OCI-LY1 (cell line): Measurements from ENCODE around the gene TSNAX.

Source experiments
- H2AFZ ChIP-seq: fragments of 200-600 bp; sonication (generic), shearing (Covaris generic); 2 replicates; pipeline ENCODE4 v1.6.0; 2014; ENCODE audit warnings: antibody characterized with exemption, mild to moderate bottlenecking, low read length
- H3F3A ChIP-seq: fragments of 200-600 bp; sonication (generic), shearing (Covaris generic); 2 replicates; pipeline ENCODE4 v1.6.0; 2014; ENCODE audit warnings: mild to moderate bottlenecking, antibody characterized with exemption, low read length, moderate library complexity; ENCODE audit not compliant: insufficient read depth
- H3K27ac ChIP-seq: fragments of 200-600 bp; sonication (generic); 2 replicates; pipeline ENCODE4 v1.5.1; 2014; ENCODE audit warnings: low read length, mixed run types, mild to moderate bottlenecking, low read depth; ENCODE audit not compliant: poor library complexity, severe bottlenecking
- H3K27me3 ChIP-seq: fragments of 200-600 bp; sonication (generic); 2 replicates; pipeline ENCODE4 v1.6.0; 2014; ENCODE audit warnings: antibody characterized with exemption, mild to moderate bottlenecking, low read length, moderate library complexity; ENCODE audit not compliant: insufficient read depth
- H3K36me3 ChIP-seq: fragments of 200-600 bp; sonication (generic); 2 replicates; pipeline ENCODE4 v1.6.1; 2014; ENCODE audit warnings: mild to moderate bottlenecking, antibody characterized with exemption, low read length, moderate library complexity, mixed read lengths; ENCODE audit not compliant: insufficient read depth
- H3K4me1 ChIP-seq: fragments of 200-600 bp; sonication (generic); 2 replicates; pipeline ENCODE4 v1.5.1; 2014; ENCODE audit warnings: mild to moderate bottlenecking, low read length, moderate library complexity; ENCODE audit not compliant: insufficient read depth, severe bottlenecking
- H3K4me2 ChIP-seq: fragments of 200-600 bp; sonication (generic), shearing (Covaris generic); 2 replicates; pipeline ENCODE4 v1.6.1; 2014; ENCODE audit warnings: low read length
- H3K4me3 ChIP-seq: fragments of 200-600 bp; sonication (generic); 2 replicates; pipeline ENCODE4 v1.5.1; 2014; ENCODE audit warnings: low read length, low read depth, mild to moderate bottlenecking, mixed read lengths; ENCODE audit not compliant: poor library complexity, severe bottlenecking
- H3K79me2 ChIP-seq: fragments of 200-600 bp; shearing (Covaris generic); 2 replicates; pipeline ENCODE4 v1.6.1; 2016; ENCODE audit warnings: mixed run types, low read length, mixed read lengths; ENCODE audit not compliant: insufficient read depth
- H3K9ac ChIP-seq: fragments of 200-600 bp; sonication (generic), shearing (Covaris generic); 2 replicates; pipeline ENCODE4 v1.6.1; 2014; ENCODE audit warnings: mild to moderate bottlenecking, low read length, mixed read lengths
- H3K9me2 ChIP-seq: fragments of 200-600 bp; sonication (generic), shearing (Covaris generic); 2 replicates; pipeline ENCODE4 v1.6.1; 2014; ENCODE audit warnings: low read depth, mild to moderate bottlenecking, low read length, mixed read lengths
- H3K9me3 ChIP-seq: fragments of 200-600 bp; shearing (Covaris generic); 2 replicates; pipeline ENCODE4 v1.6.1; 2014; ENCODE audit warnings: low read length, mixed read lengths
- H4K20me1 ChIP-seq: fragments of 200-600 bp; sonication (generic), shearing (Covaris generic); 2 replicates; pipeline ENCODE4 v1.6.0; 2016; ENCODE audit warnings: mild to moderate bottlenecking, low read length; ENCODE audit not compliant: insufficient read depth
- EZH2 ChIP-seq: fragments of 200-600 bp; sonication (generic), shearing (Covaris generic); IDR thresholded peaks from 2 replicates; pipeline ENCODE4 v1.8.0; 2017; ENCODE audit warnings: borderline replicate concordance, mixed run types, mild to moderate bottlenecking, antibody characterized with exemption, low read length, moderate library complexity, mixed read lengths
- TF ChIP-seq, protein P1 (sequence below): fragments of 200-600 bp; sonication (generic), shearing (Covaris generic); IDR thresholded peaks from 2 replicates; pipeline ENCODE4 v1.5.1; 2017; ENCODE audit warnings: mild to moderate bottlenecking, antibody characterized with exemption, low read length, moderate library complexity, mixed read lengths

Gene TSNAX

DNA sequence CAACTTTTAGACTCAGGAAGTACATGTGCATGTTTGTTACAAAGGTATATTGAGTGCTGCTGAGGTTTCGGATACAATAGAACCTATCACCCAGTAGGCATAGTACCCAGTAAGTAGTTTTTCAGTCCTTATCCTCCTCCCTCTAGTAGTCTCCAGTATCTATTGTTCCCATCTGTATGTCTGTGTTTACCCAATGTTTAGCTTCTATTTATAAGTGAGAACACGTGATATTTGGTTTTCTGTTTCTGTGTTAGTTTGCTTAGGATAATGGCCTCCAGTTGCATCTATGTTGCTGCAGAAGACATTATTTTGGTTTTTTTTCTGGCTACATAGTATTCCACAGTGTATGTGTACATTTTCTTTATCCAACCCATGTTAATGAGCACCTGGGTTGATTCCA lies 47.2 kb upstream of the TSNAX start:
- H4K20me1 ChIP-seq, result no peaks in the 10 kb centered on the region
- no peaks in the 10 kb centered on the region for H3K36me3 ChIP-seq
- H2AFZ ChIP-seq, result no peak overlapping the region
- no peak overlapping the region for H3K4me2 ChIP-seq
- no peaks in the 10 kb centered on the region for H3K27me3 ChIP-seq
- no peaks in the 10 kb centered on the region for H3K9me3 ChIP-seq
- H3K27ac ChIP-seq, result no peak overlapping the region
- no peaks in the 10 kb centered on the region for H3K9me2 ChIP-seq
- TF ChIP-seq EZH2, result no peak
- TF ChIP-seq, protein P1, sequence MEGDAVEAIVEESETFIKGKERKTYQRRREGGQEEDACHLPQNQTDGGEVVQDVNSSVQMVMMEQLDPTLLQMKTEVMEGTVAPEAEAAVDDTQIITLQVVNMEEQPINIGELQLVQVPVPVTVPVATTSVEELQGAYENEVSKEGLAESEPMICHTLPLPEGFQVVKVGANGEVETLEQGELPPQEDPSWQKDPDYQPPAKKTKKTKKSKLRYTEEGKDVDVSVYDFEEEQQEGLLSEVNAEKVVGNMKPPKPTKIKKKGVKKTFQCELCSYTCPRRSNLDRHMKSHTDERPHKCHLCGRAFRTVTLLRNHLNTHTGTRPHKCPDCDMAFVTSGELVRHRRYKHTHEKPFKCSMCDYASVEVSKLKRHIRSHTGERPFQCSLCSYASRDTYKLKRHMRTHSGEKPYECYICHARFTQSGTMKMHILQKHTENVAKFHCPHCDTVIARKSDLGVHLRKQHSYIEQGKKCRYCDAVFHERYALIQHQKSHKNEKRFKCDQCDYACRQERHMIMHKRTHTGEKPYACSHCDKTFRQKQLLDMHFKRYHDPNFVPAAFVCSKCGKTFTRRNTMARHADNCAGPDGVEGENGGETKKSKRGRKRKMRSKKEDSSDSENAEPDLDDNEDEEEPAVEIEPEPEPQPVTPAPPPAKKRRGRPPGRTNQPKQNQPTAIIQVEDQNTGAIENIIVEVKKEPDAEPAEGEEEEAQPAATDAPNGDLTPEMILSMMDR, result no peak
- no peak overlapping the region for H3K4me3 ChIP-seq
- H3K4me1 ChIP-seq, result no peaks in the 10 kb centered on the region
- no peak overlapping the region for H3K9ac ChIP-seq
- no peaks in the 10 kb centered on the region for H3F3A ChIP-seq
- H3K79me2 ChIP-seq, result no peaks in the 10 kb centered on the region

DNA sequence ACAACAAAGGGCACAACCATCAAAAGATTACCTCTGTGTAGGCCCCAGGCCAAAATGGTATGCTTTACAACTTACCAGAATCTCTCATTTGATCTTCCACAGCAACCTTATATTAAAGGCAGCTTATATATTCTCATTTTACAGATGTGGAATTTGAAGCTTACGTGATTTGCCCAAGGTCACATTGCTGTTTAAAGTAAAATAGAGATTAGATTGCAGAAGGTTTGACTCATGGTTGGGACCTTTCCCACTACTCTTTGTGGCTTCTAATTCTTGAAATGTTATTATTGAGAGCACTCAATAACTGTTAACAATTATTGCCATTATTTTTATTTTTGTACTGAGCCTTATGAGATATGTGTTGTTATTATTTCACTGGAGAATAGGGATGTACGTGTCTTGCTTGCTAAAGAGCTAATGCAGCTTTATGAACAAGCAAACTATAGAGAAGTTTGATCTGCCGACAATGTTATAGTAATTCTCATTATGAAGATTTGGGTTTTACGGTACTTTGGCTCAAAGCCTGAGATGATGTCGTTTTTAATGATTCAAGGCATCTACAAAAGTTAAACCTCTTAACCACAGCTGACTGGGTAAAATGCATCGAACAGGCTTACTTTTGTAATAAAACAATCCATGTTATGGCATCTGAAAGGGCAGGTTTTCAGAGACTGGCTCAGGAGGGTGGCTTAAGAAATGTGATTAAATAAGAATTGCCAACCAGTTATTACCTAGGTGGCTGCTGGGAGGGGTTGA lies 43.3 kb upstream of the TSNAX start:
- Histone ChIP-seq H3K9ac (no peak overlapping the region), H4K20me1 (no peaks in the 10 kb centered on the region), H3K4me1 (no peaks in the 10 kb centered on the region), H3K27me3 (no peaks in the 10 kb centered on the region), H2AFZ (no peak overlapping the region), H3K36me3 (no peaks in the 10 kb centered on the region), H3K4me3 (no peak overlapping the region), H3K27ac (no peak overlapping the region), H3F3A (no peaks in the 10 kb centered on the region), H3K4me2 (no peak overlapping the region), H3K9me3 (no peaks in the 10 kb centered on the region), H3K79me2 (no peaks in the 10 kb centered on the region), H3K9me2 (no peaks in the 10 kb centered on the region)
- TF ChIP-seq EZH2, result no peak
- TF ChIP-seq, protein P1, result no peak

DNA sequence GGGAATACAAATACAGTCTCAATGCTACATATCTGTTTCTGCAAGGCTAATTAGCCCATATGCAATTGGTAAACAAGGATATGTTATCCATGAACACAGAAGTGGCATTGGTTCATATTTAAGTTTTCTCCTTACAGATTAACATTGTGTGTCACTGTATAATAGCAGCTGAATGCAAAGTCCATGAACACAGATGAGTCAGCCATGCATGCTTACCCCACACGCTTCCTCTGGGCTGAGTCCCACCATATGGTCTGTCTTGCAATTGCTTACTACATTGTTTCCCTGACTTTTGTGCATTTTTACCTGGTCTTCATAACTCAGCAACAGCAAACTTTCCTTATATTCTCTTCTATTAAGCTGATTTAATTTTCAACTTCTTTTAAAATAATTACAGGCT lies 41.5 kb upstream of the TSNAX start:
- no peak overlapping the region for H2AFZ ChIP-seq
- no peaks in the 10 kb centered on the region for H4K20me1 ChIP-seq
- no peaks in the 10 kb centered on the region for H3K27me3 ChIP-seq
- H3K4me1 ChIP-seq, result no peaks in the 10 kb centered on the region
- H3K9me3 ChIP-seq, result no peaks in the 10 kb centered on the region
- H3K79me2 ChIP-seq, result no peaks in the 10 kb centered on the region
- H3K4me3 ChIP-seq, result no peak overlapping the region
- H3K36me3 ChIP-seq, result no peaks in the 10 kb centered on the region
- H3K4me2 ChIP-seq, result no peak overlapping the region
- no peak overlapping the region for H3K9ac ChIP-seq
- no peaks in the 10 kb centered on the region for H3F3A ChIP-seq
- TF ChIP-seq, protein P1, result no peak
- no peak for TF ChIP-seq EZH2
- no peaks in the 10 kb centered on the region for H3K9me2 ChIP-seq
- H3K27ac ChIP-seq, result no peak overlapping the region
